ENCODE measurements around the gene TAPBP. TPM values are rescaled to one million over a fixed set of nuclear protein-coding genes. Genes with fewer than 3 reads are reported as not detected.

The TAPBP gene
- total RNA-seq, 1 experiment from 2014 or later = 28.2 TPM

DNA sequence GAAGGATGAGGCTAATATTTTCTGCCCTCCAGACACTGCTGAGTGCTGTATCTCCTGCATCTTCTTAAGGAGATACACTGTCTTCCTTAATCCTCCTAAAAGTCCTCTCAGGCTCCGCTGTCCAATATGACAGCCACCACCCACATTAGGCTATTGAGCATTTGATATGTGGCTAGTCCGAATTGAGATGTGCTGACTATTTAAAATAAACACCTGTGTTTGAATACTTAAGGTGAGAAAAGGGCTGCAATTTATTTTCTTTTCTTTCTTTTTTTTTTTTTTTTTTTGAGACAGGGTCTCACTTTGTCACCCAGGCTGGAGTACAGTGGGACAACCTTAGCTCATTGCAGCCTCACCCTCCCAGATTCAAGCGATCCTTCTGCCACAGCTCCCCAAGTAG, 12.0 kb downstream of the TAPBP start:
- no peak overlapping the region for H2AK5ac ChIP-seq (ENCODE audit: insufficient read length, low read length)
- no peaks in the 10 kb centered on the region; the same call in 1 of the 2 replicates for H3K27me3 Mint-ChIP-seq (ENCODE audit: low read depth)
- H3K27me3 ChIP-seq (ENCODE audit: insufficient read depth, low read length) = no peaks in the 10 kb centered on the region
- no peak overlapping the region for H2BK120ac ChIP-seq (ENCODE audit: low read depth, low read length, poor library complexity, severe bottlenecking)
- H2BK5ac ChIP-seq (ENCODE audit: insufficient read length, low read length) = no peak overlapping the region
- no peak overlapping the region for H3K27ac ChIP-seq (ENCODE audit: insufficient read length, low read depth, low read length)
- H3K18ac ChIP-seq (ENCODE audit: insufficient read length, low read depth, low read length) = no peak overlapping the region
- no peaks in the 10 kb centered on the region for H3K9me3 Mint-ChIP-seq
- no peak overlapping the region for H3K9ac ChIP-seq (ENCODE audit: extremely low read depth, insufficient read length, low read length)
- no peak overlapping the region for H3K14ac ChIP-seq (ENCODE audit: insufficient read depth, low read length)
- H3K9me3 ChIP-seq (ENCODE audit: control insufficient read depth, low read depth, low read length) = no peaks in the 10 kb centered on the region
- H3T11ph ChIP-seq (ENCODE audit: low read length) = no peak overlapping the region
- DNase-seq = no peak
- WGBS (ENCODE audit: extremely low coverage, insufficient read length, low lambda C conversion rate) = no CpG with 5 or more reads among the region's 3 CpGs
- H3K36me3 Mint-ChIP-seq (ENCODE audit: insufficient read depth in 1 of 3, low read depth in 3 of 3) = peaks cover 3 to 17% (median 5%) of the 10 kb centered on the region in 3 experiments; a peak in 6 of 7 replicates
- H2BK15ac ChIP-seq (ENCODE audit: low read depth, low read length) = no peak overlapping the region
- no peaks in the 10 kb centered on the region for H3K79me1 ChIP-seq (ENCODE audit: insufficient read depth, low read depth, low read length, poor library complexity, severe bottlenecking)
- no peaks in the 10 kb centered on the region for H4K20me1 ChIP-seq (ENCODE audit: control insufficient read depth, insufficient read depth, insufficient read length)
- H3K4me1 ChIP-seq (ENCODE audit: insufficient read depth, low read length) = no peaks in the 10 kb centered on the region
- no peak overlapping the region for H3K4me2 ChIP-seq (ENCODE audit: insufficient read depth, insufficient read length, low read length)
- no peak overlapping the region for H4K8ac ChIP-seq (replicated peaks; ENCODE audit: insufficient read length, low read depth, low read length)
- no peak overlapping the region for H3K27ac Mint-ChIP-seq
- peaks cover 22% of the 10 kb centered on the region for H3K23me2 ChIP-seq (ENCODE audit: insufficient read length, low read depth, low read length, poor library complexity, severe bottlenecking)
- no peak overlapping the region for H3K56ac ChIP-seq (ENCODE audit: insufficient read length, low read depth, low read length)
- H3K4me3 Mint-ChIP-seq = peak overlapping the region in 1 of 2 experiments; percentile 48; a peak in 1 of 5 replicates
- H3K23ac ChIP-seq (ENCODE audit: insufficient read length, low read depth, low read length) = no peak overlapping the region
- no peak overlapping the region for H2BK12ac ChIP-seq (ENCODE audit: insufficient read length, low read depth, low read length)
- peaks cover 3% of the 10 kb centered on the region; the same call in 1 of the 2 replicates for H3K79me2 ChIP-seq (ENCODE audit: insufficient read depth, low read length)
- H4K91ac ChIP-seq (ENCODE audit: insufficient read length, low read depth, low read length) = no peak overlapping the region
- no peak overlapping the region for H3K4ac ChIP-seq (ENCODE audit: low read depth, low read length)
- H2BK20ac ChIP-seq (ENCODE audit: low read depth, low read length, poor library complexity, severe bottlenecking) = no peak overlapping the region
- H2AFZ ChIP-seq (ENCODE audit: low read length) = no peak overlapping the region
- H3K4me1 Mint-ChIP-seq = peaks cover 10 to 15% of the 10 kb centered on the region in 2 experiments
- TF ChIP-seq, protein P1, sequence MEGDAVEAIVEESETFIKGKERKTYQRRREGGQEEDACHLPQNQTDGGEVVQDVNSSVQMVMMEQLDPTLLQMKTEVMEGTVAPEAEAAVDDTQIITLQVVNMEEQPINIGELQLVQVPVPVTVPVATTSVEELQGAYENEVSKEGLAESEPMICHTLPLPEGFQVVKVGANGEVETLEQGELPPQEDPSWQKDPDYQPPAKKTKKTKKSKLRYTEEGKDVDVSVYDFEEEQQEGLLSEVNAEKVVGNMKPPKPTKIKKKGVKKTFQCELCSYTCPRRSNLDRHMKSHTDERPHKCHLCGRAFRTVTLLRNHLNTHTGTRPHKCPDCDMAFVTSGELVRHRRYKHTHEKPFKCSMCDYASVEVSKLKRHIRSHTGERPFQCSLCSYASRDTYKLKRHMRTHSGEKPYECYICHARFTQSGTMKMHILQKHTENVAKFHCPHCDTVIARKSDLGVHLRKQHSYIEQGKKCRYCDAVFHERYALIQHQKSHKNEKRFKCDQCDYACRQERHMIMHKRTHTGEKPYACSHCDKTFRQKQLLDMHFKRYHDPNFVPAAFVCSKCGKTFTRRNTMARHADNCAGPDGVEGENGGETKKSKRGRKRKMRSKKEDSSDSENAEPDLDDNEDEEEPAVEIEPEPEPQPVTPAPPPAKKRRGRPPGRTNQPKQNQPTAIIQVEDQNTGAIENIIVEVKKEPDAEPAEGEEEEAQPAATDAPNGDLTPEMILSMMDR (conservative IDR thresholded peaks at IDR 0.05) = no peak
- H4K5ac ChIP-seq (ENCODE audit: insufficient read length, low read depth, low read length) = no peak overlapping the region

All from H9 (cell line).